HG03175 (cell line): ENCODE measurements around the gene B4GALT3.
"Not testable (repeated sequence)": the region's sequence is repeated elsewhere in the genome, so short reads cannot be mapped to it uniquely, and the experiment has no call there.

Experiments used
- ATAC-seq: cut with Tn5 transposase; IDR thresholded peaks from one replicate; pipeline ENCODE4 v1.9.1; 2021; ENCODE audit warnings: mild to moderate bottlenecking, moderate library complexity; ENCODE audit not compliant: unreplicated experiment

B4GALT3 gene

DNA sequence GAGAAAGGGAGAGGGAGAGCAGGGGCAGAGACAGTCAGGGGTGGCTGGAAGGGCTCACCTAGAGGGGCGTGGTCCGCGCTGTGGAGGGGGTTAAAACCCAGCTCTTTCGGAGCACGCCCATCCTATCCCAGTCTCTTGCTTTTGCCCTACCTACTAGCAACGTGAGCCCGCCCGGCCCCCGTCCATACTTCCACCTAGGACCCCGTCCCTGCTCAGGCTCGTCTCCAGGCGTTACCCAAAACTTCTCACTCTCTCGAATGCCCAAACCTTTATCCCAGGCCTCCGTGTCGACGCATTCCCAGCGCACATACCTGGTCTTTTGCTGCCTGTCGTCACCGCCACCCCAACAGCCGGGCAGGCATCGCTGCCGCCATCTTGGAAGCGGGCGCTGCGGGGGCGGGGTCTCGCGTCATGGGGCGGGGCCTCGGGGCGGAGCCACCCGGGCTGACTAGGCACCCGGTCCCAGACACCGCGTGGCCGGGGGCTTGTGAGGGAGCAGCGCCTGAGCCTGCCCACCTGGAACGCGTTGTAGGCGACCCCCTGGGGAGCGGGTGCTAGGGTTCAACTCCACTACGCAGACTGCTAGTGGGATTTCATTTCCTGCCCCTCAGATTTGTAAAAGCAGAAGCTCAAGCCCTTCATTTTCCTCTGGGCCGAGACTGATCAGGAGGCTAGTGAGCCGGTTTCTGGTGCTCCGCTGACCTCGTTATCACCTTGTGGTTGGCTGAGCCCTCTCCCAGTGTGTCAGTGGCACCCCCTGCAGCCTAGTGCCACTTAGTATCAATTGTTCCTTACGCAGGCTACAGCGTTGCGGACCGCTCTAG is at the start of gene B4GALT3:
Gene B4GALT3 (minus strand): TSS at position 396 of the 824 bp plus-strand sequence. CDS start 1,447 bp downstream, outside the sequence.
- ATAC-seq = peak; percentile 80

DNA sequence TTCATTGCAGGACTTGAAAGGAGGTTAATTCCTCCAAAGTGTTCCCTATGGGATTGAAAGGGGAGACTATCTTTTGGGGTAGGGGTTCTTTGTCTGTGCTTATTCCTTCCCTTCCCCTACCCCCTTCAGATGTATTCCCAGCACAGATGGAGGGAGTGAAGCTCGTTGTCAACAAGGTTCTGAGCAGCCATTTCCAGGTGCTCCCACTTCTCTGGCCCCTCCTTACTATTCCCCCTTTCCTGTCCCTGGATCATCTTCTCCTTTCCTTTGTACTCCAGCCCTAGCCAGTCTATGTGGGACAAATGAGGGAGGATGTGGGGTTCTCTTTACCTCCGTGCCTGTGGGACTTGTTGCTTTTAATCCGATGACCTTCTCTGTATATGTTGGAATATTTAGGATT is 49.5 kb upstream of the B4GALT3 start:
- no peak for ATAC-seq

DNA sequence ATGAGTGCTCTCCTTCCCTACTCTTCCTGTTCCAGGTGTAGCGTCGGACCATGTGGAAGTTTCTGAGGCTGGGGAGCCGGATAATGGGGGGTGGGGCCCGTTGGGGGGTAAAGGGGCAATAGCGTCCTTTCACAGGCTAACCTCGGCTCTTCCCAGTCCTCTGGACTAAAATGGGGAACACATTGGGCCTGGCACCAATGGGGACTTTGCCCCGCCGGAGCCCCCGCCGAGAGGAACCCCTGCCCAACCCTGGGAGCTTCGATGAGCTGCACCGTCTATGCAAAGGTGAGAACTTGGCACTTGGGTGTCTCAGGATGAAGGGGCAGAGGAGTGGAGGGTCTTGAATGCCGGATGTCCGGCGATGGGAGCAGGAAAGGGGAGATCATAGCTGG is 49.0 kb upstream of the B4GALT3 start:
- no peak for ATAC-seq

- peak; percentile 98 for ATAC-seq
Observed at GRCh38 chr1:161225534-161226319, 48.4 kb upstream of the B4GALT3 start, which contains the start of gene TOMM40L. TOMM40L (plus strand) TSS chr1:161226060; CDS start chr1:161226490, 430 bp downstream.

DNA sequence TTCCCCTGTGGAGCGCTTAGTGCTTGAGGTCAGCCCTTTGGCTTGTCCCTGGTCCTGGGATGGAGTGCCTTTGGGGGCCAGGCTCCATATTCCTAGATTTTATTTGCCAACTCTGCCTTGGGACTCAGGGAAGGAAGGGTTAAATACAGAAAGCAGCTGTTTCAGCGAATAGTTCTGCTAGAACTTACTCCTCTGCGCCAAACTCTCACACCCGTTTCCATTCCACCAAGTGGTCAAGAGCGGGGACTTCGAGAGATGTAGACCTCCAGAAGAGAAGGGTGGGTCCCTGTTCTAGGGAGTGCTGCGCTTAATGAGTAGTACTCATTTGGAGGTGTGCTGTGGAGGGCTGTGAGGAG is 47.8 kb upstream of the B4GALT3 start:
- peak; percentile 1 for ATAC-seq

DNA sequence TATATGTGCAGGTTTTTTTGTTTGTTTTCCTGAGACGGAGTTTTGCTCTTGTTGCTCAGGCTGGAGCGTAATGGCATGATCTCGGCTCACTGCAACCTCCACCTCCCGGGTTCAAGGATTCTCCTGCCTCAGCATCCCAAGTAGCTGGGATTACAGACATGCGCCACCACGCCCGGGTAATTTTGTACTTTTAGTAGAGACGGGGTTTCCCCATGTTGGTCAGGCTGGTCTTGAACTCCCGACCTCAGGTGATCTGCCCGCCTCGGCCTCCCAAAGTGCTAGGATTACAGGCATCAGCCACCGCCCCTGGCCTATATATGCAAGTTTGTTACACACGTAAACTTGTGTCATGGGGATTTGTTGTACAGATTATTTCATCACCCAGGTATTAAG is 47.4 kb upstream of the B4GALT3 start:
- ATAC-seq = not testable (repeated sequence)

- no peak for ATAC-seq
Observed at GRCh38 chr1:161223805-161224694, 46.7 kb upstream of the B4GALT3 start.

DNA sequence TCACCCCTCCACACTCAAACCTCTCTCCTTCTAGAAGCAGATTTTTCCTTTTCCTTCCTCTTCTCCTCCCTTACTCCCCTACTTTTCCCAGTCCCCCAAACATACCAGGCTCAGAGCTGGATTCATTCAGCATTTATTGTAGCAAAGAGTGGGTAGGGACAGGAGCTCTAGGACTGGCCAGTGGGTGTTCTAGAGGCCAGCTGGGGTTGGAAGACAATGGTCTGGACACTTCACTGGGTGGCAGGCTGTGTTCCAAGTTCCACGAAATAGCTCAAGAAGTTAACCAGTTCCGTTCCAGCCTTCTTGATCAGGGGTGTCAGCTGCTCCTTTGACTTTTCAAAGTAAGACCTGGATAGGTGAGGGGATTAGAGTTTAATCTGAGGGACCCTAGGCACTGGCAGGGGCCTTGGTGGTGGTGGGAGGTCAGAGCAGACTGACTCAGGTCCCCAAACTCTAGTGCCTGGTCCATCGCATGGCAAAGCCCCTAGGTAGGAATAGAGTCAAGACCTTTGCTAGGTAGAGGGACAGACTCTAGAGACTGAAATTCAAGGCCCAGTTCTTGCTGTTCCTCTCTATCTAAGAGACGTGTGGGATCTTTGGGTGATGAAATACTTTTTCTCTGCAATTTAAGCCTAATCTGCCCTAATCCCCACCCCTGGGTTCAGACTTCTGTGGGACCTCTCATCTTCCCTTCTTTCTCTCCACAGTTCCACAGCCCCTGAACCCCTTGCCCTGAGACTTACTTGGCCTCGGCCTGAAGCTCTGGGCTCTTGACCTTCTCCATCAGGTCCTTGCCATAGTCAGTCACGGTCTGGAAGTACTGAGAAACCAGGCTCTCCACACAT is 45.1 kb upstream of the B4GALT3 start:
- no peak for ATAC-seq

DNA sequence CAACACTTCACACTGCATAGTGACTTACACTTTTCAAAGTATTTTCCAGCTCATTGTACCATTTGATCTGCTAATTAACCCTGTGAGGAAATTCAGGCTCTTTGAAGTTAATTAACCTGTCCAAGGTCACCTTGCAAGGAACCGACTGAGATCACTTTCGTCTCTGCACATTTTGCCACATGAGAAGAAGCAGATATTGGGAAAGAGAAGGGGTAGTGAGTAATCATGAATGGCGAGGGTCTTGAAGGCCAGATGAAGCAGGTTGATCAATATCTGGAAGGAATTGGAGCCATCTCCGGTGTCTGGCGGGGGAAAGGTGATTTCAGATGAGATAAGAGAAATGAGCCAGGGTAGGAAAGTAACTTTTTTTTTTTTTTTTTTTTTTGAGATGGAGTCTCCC is 42.7 kb upstream of the B4GALT3 start:
- ATAC-seq = no peak

- ATAC-seq = no peak
Observed at GRCh38 chr1:161219078-161219892, 42.0 kb upstream of the B4GALT3 start.

GRCh38 chr1:161218301-161219077 is 41.2 kb upstream of the B4GALT3 start:
- ATAC-seq = no peak

DNA sequence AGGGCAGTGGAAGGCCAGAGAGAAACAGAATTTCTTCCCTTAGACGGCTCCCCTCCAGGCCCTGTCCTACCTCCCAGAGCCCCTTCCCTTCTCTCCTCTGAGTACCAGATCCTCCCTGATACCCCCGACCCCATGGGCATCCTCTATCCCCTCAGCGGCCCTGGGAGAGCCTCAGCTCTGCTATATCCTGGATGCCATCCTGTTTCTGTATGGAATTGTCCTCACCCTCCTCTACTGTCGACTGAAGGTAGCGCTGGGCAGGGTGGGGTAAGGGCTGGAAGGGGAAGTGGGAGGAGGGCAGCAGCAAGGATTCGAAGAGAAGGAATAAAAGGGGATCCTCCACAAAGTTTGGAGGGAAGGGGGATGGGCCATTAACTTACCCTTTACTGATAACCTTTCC is 40.5 kb upstream of the B4GALT3 start:
- no peak for ATAC-seq

DNA sequence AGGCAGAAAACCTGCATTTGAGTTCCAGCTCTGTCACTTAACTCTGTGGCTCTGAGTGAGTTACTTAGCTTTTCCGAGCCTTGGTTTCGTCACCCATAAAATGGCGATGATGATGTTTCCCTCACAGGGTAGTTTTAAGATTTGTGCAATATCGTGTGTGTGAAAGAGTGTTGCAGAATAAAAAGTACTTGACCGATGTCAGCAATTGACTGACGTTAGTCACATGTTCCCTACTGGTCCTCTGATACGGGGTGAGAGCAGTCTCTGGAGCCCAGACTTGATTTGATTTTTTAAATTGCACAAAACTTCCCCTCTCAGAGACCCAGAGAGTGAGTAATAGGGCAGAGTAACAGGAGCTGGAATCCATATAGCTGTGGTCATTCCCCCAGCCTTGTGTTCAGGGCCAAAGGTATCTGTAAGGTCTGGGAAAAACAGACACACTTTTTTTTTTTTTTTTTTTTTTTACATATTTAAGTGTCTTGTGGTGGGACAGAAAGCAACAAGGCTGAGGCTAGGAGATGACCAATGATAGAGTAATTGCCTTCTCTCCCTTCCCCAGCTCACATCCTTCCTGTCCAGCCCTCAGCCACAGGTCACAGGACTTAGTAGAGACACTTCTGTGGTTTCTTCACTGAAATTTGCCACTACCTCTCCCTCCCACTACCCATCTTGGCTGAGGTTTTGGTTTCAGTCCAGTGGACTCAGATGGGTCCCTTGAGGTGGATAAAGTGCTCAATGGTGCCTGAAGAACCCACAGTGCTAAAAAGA is 39.8 kb upstream of the B4GALT3 start:
- peak; percentile 90 for ATAC-seq

GRCh38 chr1:161215076-161215475 is 37.8 kb upstream of the B4GALT3 start, which contains the start of gene FCER1G:
FCER1G (plus strand) TSS chr1:161215295; CDS start chr1:161215322, 27 bp downstream.
- ATAC-seq = no peak

- ATAC-seq = no peak
Observed at GRCh38 chr1:161214369-161214768, 37.1 kb upstream of the B4GALT3 start.

- ATAC-seq = peak; percentile 61
Observed at GRCh38 chr1:161209790-161210409, 32.6 kb upstream of the B4GALT3 start.

DNA sequence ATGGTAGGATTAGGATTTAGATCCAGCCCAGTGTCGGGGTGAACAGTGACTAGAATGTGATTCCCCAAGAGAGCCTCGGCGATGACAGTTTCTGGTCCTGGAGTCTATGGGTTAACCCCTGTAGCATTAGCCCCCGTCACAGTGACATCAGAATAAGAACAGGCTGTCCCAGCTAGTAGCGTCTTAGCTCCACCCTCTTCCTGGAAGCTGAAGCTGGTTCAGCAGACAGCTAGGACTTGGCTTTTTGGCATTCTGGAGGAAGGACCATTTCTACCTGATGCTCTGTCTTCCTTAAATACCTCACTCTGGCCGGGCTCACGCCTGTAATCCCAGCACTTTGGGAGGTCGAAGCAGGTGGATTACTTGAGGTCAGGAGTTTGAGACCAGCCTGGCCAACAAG is 29.9 kb upstream of the B4GALT3 start:
- no peak for ATAC-seq
